Activated B cell treated with CpG ODN at 0.5 μM for 24 hours (primary cell): ENCODE measurements around the gene NDUFA5. TPM values are rescaled to one million over a fixed set of nuclear protein-coding genes. Genes with fewer than 3 reads are reported as not detected.

Experiments used
- ATAC-seq: fragments of 200-7000 bp; cut with Tn5 transposase; one replicate; pipeline ENCODE4 v1.10.0; 2021; ENCODE audit warnings: low read depth, mild to moderate bottlenecking, moderate library complexity
- CTCF ChIA-PET: fragments of 350-600 bp; sonication (Branson Sonifier 250); formaldehyde crosslinking; loops from one replicate; lab custom pipeline; 2021; ENCODE audit warnings: antibody characterized with exemption; lab: Charles Lee
- POLR2A ChIA-PET: fragments of 350-600 bp; sonication (Branson Sonifier 250); formaldehyde crosslinking; loops from one replicate; lab custom pipeline; 2021; ENCODE audit warnings: antibody characterized with exemption; lab: Charles Lee
- DNase-seq: peaks from one replicate; pipeline ENCODE4 v3.0.0; 2022
- H3K27ac Mint-ChIP-seq: one replicate; pipeline ENCODE4 v1.8.0; 2020; ENCODE audit warnings: mixed read lengths
- H3K27me3 Mint-ChIP-seq: one replicate; pipeline ENCODE4 v1.8.0; 2021; ENCODE audit warnings: mixed read lengths
- H3K36me3 Mint-ChIP-seq: one replicate; pipeline ENCODE4 v1.8.0; 2021; ENCODE audit warnings: low read depth, mixed read lengths
- H3K4me1 Mint-ChIP-seq: one replicate; pipeline ENCODE4 v1.8.0; 2021; ENCODE audit warnings: mixed read lengths
- H3K4me3 Mint-ChIP-seq: one replicate; pipeline ENCODE4 v1.8.0; 2020; ENCODE audit warnings: mild to moderate bottlenecking, mixed read lengths
- H3K9me3 Mint-ChIP-seq: one replicate; pipeline ENCODE4 v1.8.0; 2020; ENCODE audit warnings: mixed read lengths
- intact Hi-C: fragments of 100-400 bp; cut with micrococcal nuclease; formaldehyde crosslinking; loops from one replicate; pipeline ENCODE4 v1.15.1; 2024
- total RNA-seq: library from RNA; stranded (reverse); gene quantifications from 2 replicates; pipeline ENCODE4 v1.2.3, GENCODE V29; 2022
- TF ChIP-seq, protein P1 (sequence below): fragments of 200-600 bp; IDR thresholded peaks from one replicate; pipeline ENCODE4 v1.8.0; 2022; ENCODE audit warnings: antibody characterized with exemption, mild to moderate bottlenecking

NDUFA5 gene
- total RNA-seq, result 54.3 and 63.8 TPM in 2 replicates

DNA sequence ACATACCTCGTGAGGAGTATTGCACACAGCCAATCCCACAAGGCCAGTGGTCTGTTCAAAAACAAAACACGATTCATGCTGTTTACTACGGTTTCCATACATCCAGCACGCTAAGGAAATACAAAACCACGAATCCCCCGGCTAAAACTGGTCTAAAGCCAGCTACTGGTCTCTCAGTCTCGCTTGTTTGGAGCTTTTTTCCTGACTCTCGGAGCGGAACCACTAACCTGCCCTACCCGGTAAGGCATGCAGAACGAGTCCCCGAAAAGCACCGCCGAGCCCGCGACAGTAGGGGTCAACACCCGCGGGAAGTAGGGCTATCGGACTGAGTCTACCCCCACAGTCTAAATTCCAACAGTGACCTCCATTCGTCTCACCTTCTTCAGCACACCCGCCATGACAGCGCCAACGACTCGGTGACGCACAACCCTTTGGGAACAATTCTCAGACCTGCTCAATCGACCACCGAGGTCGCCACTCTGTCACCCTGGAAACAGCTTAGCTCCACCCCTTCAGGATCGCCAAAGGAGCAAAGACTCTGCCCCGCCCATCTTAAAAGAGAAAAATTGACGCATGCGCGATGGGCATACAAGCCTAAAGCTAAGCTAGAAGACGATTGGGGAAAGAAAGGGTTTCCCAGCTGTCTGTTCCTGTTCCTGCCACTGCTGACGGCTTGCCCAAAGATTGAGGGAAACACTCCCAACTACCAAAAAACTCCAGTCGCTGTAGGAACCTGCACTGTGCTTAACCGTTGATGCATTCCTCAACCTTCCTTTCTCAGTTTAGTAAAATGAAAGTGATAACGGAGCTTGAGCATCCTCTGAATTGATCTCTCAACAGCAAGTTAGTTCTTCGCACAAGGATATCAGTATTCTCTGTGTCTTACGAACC is at the start of gene NDUFA5:
Gene NDUFA5, minus strand, starts transcription at position 421 of the 891 bp plus-strand sequence. Its CDS starts 23 bp downstream, at position 398.
- intact Hi-C loops, result loop anchor here (1.0 to 2.0 kb wide), 3 partner anchors 22 to 1371 kb away; partner anchors contain the start of genes POT1 and WASL
- H3K36me3 Mint-ChIP-seq, result peaks cover 11% of the 10 kb centered on the region
- CTCF ChIA-PET, result interaction anchor here (1.0 to 1.4 kb wide), 3 partner anchors 18 to 65 kb away, joined by 3 to 4 read pairs (median 4); no protein-coding TSS in a partner anchor
- no peak within 1 kb of the TSS for H3K4me3 Mint-ChIP-seq
- peak; percentile 80 for DNase-seq
- H3K4me1 Mint-ChIP-seq, result peaks cover 10% of the 10 kb centered on the region
- peaks cover 10% of the 10 kb centered on the region for H3K27me3 Mint-ChIP-seq
- TF ChIP-seq, protein P1, sequence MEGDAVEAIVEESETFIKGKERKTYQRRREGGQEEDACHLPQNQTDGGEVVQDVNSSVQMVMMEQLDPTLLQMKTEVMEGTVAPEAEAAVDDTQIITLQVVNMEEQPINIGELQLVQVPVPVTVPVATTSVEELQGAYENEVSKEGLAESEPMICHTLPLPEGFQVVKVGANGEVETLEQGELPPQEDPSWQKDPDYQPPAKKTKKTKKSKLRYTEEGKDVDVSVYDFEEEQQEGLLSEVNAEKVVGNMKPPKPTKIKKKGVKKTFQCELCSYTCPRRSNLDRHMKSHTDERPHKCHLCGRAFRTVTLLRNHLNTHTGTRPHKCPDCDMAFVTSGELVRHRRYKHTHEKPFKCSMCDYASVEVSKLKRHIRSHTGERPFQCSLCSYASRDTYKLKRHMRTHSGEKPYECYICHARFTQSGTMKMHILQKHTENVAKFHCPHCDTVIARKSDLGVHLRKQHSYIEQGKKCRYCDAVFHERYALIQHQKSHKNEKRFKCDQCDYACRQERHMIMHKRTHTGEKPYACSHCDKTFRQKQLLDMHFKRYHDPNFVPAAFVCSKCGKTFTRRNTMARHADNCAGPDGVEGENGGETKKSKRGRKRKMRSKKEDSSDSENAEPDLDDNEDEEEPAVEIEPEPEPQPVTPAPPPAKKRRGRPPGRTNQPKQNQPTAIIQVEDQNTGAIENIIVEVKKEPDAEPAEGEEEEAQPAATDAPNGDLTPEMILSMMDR, result no peak
- H3K9me3 Mint-ChIP-seq, result no peaks in the 10 kb centered on the region
- POLR2A ChIA-PET, result interaction anchor here (1.0 to 2.1 kb wide), 5 partner anchors 10 to 1372 kb away, joined by 3 to 28 read pairs (median 8); partner anchors contain the start of genes IQUB, POT1 and WASL
- H3K27ac Mint-ChIP-seq, result no peak within 1 kb of the TSS
- peak; percentile 97 for ATAC-seq

DNA sequence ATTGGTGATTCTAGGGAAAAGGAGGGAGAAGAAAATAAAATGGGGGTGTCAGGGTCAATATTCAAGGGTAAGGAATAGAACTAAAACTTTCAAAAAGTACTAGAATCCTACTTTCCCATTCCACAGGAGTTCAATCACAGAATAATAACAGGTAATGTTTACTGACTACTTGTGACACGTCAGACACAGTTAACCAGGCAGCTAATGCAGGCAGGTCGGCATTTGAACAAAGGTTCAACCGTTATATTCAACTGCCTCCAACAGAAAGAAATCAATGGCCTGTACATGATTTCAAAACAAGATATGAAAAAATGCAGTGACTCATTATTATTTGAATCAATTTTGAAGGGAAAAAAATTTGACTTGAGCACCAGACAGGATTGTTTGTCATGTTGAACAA is 47.1 kb upstream of the NDUFA5 start:
- no peak overlapping the region for H3K27ac Mint-ChIP-seq
- POLR2A ChIA-PET, result no interaction called here
- H3K4me3 Mint-ChIP-seq, result no peak overlapping the region
- DNase-seq (no peak), ATAC-seq (no peak)
- TF ChIP-seq, protein P1, result no peak
- intact Hi-C loops, result no loop called here
- H3K9me3 Mint-ChIP-seq, result no peaks in the 10 kb centered on the region
- peaks cover 11% of the 10 kb centered on the region for H3K27me3 Mint-ChIP-seq
- no peaks in the 10 kb centered on the region for H3K36me3 Mint-ChIP-seq
- H3K4me1 Mint-ChIP-seq, result no peaks in the 10 kb centered on the region
- CTCF ChIA-PET, result no interaction called here

DNA sequence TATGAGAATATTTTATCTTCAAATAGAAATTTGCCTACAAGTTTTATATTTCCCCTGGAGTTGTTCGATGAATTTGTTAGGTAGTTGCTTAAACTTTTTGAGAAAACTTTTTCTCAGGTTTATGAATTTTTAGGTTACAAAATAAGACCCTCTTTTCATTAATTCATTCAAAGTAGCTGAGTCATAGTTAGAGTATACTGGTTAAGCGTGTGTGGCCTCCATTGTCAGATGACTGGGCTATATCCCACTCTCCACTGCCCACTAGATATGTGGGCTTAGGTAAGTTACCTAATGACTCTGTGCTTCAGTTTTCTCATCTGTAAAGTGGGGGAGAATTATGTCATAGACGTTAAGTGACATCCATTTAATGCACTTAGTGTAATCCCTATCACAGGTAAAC is 45.0 kb upstream of the NDUFA5 start:
- Mint-ChIP-seq H3K4me3 (no peak overlapping the region), H3K9me3 (no peaks in the 10 kb centered on the region), H3K36me3 (no peaks in the 10 kb centered on the region), H3K27me3 (peaks cover 14% of the 10 kb centered on the region), H3K27ac (no peak overlapping the region), H3K4me1 (no peaks in the 10 kb centered on the region)
- TF ChIP-seq, protein P1, result no peak
- intact Hi-C loops, result no loop called here
- no peak for ATAC-seq
- ChIA-PET CTCF (no interaction called here), POLR2A (no interaction called here)
- no peak for DNase-seq

DNA sequence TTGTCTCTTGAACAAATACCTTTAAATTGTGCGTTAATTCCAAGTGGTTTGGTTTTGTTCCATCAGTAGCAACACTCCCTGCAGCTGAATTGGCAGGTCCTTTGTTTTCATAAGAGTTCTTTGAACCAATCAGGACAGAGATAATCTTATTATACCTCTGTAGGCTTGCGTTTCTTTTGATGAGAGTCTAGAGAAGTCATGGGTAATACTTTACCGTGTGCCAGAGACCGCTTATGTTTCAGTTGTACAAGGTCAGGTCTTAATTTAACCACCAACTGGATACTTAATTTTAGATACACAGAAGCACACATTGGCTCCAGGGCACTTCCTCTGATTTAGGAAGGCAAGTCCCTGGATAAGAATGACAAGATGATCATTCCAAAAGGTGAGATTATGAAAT is 43.9 kb upstream of the NDUFA5 start, which contains the start of gene ASB15:
Gene ASB15, plus strand, starts transcription at position 292 of the 400 bp plus-strand sequence. CDS start 12,682 bp downstream, outside the sequence.
- Mint-ChIP-seq H3K27me3 (peaks cover 14% of the 10 kb centered on the region), H3K27ac (no peak within 1 kb of the TSS), H3K36me3 (no peaks in the 10 kb centered on the region), H3K9me3 (no peaks in the 10 kb centered on the region), H3K4me3 (no peak within 1 kb of the TSS), H3K4me1 (no peaks in the 10 kb centered on the region)
- TF ChIP-seq, protein P1, result no peak
- CTCF ChIA-PET, result no interaction called here
- intact Hi-C loops, result no loop called here
- ATAC-seq, result no peak
- POLR2A ChIA-PET, result no interaction called here
- no peak for DNase-seq

DNA sequence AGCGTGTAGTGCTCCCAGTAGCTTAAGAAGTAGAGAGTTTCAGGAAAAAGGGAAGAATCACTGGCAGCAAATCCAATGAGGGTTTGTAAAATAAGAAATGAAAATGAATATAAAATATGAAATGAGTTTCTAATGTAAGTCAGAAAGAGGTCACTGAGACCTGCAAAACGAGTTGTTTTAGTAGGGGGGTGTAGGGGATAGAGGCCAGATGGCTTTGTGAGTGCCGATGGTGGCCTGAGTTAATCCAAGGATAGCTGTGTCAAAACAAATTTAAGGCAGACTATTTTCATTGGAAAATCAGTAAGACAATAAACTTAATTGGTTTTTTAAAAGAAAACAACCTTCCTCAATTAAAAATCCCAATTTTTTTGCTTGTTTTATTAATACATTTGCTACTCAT is 43.3 kb upstream of the NDUFA5 start:
- TF ChIP-seq, protein P1, result no peak
- intact Hi-C loops, result no loop called here
- H3K4me1 Mint-ChIP-seq, result no peaks in the 10 kb centered on the region
- no peak overlapping the region for H3K4me3 Mint-ChIP-seq
- H3K27ac Mint-ChIP-seq, result no peak overlapping the region
- DNase-seq, result no peak
- CTCF ChIA-PET, result no interaction called here
- peaks cover 14% of the 10 kb centered on the region for H3K27me3 Mint-ChIP-seq
- H3K36me3 Mint-ChIP-seq, result no peaks in the 10 kb centered on the region
- POLR2A ChIA-PET, result no interaction called here
- ATAC-seq, result no peak
- H3K9me3 Mint-ChIP-seq, result no peaks in the 10 kb centered on the region
